ENCODE results near the gene NBAS.
"Not testable (repeated sequence)": the region's sequence is repeated elsewhere in the genome, so short reads cannot be mapped to it uniquely, and the experiment has no call there.

The NBAS gene

GRCh38 chr2:15325296-15325695 is 235.8 kb downstream of the NBAS start:
- in situ Hi-C loops (cut with HindIII; ENCODE audit: low sequenced_read_pairs): no loop called here

DNA sequence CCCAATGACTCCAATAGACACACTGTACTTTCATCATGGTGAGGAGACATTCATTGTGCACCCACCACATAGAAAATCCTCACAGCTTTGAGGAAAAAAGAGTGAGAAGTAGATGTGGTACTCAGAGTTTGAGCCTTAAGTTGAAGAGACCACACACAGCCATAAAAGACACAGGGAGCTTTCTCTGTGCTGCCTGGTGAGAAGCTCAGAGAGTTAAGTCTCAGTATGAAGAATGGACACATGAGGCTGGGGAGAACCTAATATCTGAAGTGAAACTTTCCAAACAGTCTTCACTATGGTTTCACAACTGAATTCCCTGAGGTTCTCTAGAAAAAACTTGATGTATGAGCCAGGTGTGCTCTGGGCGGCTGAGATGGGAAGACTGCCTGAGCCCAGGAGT is 237.9 kb downstream of the NBAS start:
- in situ Hi-C loops (cut with HindIII; ENCODE audit: low sequenced_read_pairs): no loop called here

DNA sequence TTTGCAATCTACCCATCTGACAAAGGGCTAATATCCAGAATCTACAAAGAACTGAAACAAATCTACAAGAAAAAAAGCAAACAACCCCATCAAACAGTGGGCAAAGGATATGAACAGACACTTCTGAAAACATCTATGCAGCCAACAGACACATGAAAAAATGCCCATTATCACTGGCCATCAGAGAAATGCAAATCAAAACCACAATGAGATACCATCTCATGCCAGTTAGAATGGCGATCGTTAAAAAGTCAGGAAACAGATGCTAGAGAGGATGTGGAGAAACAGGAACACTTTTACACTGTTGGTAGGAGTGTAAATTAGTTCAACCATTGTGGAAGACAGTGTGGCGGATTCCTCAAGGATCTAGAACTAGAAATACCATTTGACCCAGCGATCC is 239.7 kb downstream of the NBAS start:
- in situ Hi-C loops (cut with HindIII; ENCODE audit: low sequenced_read_pairs): not testable (repeated sequence)

DNA sequence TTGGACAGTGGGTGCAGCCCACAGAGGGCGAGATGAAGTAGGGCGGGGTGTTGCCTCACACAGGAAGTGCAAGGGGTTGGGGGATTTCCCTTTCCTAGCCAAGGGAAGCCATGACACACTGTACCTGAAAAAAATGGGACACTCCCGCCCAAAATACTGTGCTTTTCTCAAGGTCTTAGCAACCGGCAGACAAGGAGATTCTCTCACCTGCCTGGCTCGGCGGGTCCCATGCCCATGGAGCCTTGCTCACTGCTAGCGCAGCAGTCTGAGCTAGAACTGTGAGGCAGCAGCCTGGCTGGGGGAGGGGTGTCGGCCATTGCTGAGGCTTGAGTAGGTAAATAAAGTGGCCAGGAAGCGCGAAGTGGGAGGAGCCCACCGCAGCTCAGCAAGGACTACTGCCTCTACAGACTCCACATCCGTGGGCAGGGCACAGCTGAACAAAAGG is 244.7 kb downstream of the NBAS start:
- in situ Hi-C loops (cut with HindIII; ENCODE audit: low sequenced_read_pairs): no loop called here

- in situ Hi-C loops (cut with HindIII; ENCODE audit: low sequenced_read_pairs): no loop called here
Observed at GRCh38 chr2:15315411-15315810, 245.7 kb downstream of the NBAS start.

- in situ Hi-C loops (cut with HindIII; ENCODE audit: low sequenced_read_pairs): no loop called here
Observed at GRCh38 chr2:15313657-15314056, 247.5 kb downstream of the NBAS start.

- in situ Hi-C loops (cut with HindIII; ENCODE audit: low sequenced_read_pairs): no loop called here
Observed at GRCh38 chr2:15311926-15312325, 249.2 kb downstream of the NBAS start.

GRCh38 chr2:15311201-15311907 is 249.8 kb downstream of the NBAS start:
- in situ Hi-C loops (cut with HindIII; ENCODE audit: low sequenced_read_pairs): no loop called here

DNA sequence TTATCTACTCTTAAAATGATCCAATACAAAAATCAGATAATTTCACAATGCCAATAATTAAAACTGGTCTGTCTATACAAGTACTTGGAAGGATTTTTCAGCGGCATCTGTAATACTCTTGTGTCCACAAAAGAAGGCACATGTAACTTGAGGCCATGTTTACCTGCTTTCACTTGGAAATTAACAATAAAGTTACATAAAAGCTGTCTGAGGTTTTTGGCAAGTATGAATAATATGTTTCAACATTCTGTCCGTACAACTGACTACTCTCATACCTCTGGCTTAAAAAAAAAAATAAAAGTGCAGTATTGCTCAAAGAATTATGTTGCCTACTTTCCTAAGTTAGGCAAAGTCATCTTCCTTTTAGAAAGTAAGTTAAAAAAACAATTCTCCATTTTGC is 253.6 kb downstream of the NBAS start:
- in situ Hi-C loops (cut with HindIII; ENCODE audit: low sequenced_read_pairs): no loop called here

GRCh38 chr2:15306706-15307105 is 254.4 kb downstream of the NBAS start:
- in situ Hi-C loops (cut with HindIII; ENCODE audit: low sequenced_read_pairs): no loop called here

DNA sequence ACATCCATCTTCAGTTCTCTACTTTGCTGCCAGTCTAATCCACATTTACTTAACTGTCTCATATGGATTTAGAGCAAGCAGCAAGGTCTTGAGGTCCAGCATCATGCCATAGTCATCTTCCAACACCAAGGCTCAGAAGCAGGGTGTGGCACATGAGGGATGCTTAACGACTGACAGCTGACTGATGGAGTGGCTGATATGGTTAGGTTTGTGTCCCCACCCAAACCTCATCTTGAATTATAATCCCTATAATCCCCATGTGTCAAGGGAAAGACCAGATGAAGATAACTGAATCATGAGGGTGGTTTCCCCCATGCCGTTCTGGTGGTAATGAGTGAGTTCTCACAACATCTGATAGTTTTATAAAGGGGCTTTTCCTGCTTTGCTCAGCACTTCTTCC is 257.3 kb downstream of the NBAS start:
- in situ Hi-C loops (cut with HindIII; ENCODE audit: low sequenced_read_pairs): no loop called here

- in situ Hi-C loops (cut with HindIII; ENCODE audit: low sequenced_read_pairs): no loop called here
Observed at GRCh38 chr2:15302154-15302553, 259.0 kb downstream of the NBAS start.

DNA sequence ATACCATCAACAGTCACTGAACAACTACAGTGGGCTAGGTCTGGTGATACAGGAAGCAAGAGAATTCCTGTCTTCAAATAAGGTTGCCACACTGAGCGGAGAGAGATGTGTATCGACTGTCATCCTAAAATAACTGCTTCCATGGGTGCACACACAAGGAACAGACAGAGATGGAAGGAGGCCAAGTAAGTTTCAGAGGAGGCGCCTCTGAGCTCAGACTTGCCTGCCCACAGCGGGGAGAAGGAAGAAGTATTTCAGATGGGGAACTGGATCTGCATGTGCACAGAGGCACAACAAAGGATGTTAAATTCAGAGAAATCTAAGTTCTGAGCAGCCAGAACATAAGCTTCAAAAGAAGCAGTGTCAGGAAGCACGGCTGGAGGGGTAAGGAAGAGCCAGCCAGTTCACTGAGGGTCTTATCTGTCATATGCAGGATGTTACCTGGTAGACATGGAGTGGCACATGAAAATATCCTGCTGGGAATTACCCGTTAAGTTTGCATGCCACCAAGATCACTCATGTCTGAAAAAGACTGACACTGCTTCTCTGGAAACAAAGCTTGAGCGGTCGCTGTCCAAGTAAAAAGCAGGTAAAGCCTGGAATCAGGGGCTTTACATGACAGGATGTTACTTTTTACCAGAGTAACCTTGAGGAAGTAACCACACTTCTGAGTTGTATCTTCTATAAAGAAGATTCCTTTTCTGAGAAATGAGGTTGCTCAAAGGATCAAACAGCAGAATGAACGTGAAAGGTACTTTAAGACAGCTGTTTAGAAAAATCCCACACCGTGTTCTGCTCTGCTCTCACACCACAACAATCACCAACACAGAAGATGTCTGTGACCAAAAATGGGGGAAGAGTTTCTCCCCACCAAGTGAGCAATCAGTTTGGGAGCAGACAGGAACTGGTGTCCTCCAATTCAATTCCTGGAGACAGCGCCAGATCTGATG is 260.2 kb downstream of the NBAS start:
- in situ Hi-C loops (cut with HindIII; ENCODE audit: low sequenced_read_pairs): no loop called here

GRCh38 chr2:15299904-15300520 is 261.1 kb downstream of the NBAS start:
- in situ Hi-C loops (cut with HindIII; ENCODE audit: low sequenced_read_pairs): no loop called here

DNA sequence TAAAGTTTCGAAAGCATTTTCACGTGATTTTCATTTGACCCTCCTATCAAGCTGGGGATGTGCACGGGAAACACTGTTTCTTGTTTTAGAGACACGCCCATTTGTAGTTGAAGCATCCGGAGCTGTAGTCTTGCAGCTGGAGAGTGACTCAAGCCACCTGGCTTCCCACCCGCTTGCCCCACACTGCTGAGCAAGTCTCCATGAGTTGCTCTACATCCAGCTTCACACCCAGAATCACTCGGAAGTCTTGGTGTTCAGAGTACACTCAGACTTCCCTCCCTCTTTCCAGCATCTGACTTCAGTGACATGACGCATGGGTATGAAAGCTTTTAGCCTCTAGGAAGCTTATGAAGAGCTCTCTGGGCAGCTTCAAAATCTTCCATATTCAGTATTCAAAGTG is 262.4 kb downstream of the NBAS start:
- in situ Hi-C loops (cut with HindIII; ENCODE audit: low sequenced_read_pairs): no loop called here

- in situ Hi-C loops (cut with HindIII; ENCODE audit: low sequenced_read_pairs): no loop called here
Observed at GRCh38 chr2:15293262-15293937, 267.7 kb downstream of the NBAS start.

DNA sequence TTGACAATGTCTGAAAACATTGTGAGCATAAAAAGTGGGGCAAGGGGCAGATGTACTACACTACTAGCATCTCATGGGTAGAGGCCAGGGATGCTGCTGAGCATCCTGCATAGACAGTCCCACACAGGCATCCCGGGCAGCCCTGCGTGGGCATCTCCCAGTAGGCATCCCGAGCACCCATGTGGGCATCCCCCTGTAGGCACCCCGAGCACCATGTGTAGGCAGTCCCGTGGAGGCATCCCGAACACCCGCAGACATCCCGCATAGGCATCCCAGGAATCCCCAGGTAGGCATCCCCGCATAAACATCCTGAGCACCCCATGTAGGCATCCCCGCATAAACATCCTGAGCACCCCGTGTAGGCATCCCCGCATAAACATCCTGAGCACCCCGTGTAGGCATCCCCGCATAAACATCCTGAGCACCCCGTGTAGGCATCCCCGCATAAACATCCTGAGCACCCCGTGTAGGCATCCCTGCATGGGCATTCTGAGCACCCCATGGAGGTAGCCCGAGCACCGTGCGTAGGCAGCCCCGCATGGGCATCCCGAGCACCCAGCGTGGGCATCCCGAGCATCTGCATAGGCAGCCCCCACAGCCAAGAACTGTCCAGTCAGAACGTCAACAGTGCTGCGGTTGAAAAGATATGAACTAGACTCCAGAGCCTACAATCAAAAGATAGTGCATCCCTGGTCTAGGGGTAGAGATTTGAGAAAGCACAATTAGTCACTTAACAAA is 273.5 kb downstream of the NBAS start:
- in situ Hi-C loops (cut with HindIII; ENCODE audit: low sequenced_read_pairs): no loop called here

GRCh38 chr2:15284614-15285013 is 276.5 kb downstream of the NBAS start:
- in situ Hi-C loops (cut with HindIII; ENCODE audit: low sequenced_read_pairs): no loop called here

DNA sequence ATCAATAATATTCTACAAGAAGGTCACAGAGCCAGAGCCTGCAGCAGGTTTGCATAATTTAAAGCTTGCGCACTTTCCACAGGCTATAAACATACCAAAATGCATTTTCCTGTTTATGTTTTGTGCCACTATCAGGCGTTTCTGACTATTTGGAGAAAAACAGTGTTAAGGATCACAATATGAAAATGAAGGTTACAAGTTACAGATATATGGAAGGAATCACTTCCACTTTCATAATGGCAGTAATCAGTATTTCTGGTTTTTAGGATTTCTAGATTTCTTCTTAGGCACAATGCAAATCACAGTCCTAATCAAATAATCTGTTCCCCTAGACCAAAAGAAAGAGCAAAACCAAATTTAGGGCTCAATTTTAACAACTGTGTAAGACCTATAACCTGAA is 279.5 kb downstream of the NBAS start:
- in situ Hi-C loops (cut with HindIII; ENCODE audit: low sequenced_read_pairs): no loop called here

- in situ Hi-C loops (cut with HindIII; ENCODE audit: low sequenced_read_pairs): no loop called here
Observed at GRCh38 chr2:15279201-15279876, 281.8 kb downstream of the NBAS start.

Data from DLD1 (cell line).